HepG2 (cell line): ENCODE data around the gene CD1D. TPM values are rescaled to one million over a fixed set of nuclear protein-coding genes. Genes with fewer than 3 reads are reported as not detected.

Source experiments
- ATAC-seq: fragments of 200-7000 bp; cut with Tn5 transposase; 3 replicates; pipeline ENCODE4 v1.9.1; 2020; ENCODE audit warnings: mild to moderate bottlenecking, moderate library complexity
- BruUV-seq: library from RNA; stranded (reverse); fragments of 400-500 nt; replicated peaks from 2 replicates; lab custom pipeline; 2021; lab: Mats Ljungman, UMichigan
- CTCF ChIA-PET: fragments of 300-600 bp; formaldehyde crosslinking; extraction: SDS; loops from one replicate; lab custom pipeline; 2021; ENCODE audit warnings: low total read pairs, inconsistent platforms, low intra/inter-chr PET ratio; lab: Yijun Ruan, JAX
- POLR2A ChIA-PET: fragments of 350-600 bp; sonication (Branson Sonifier 250); formaldehyde crosslinking; loops from one replicate; lab custom pipeline; 2020; ENCODE audit warnings: antibody characterized with exemption, inconsistent platforms; lab: Yijun Ruan, JAX
- DNase-seq: peaks from one replicate; pipeline ENCODE4 v3.0.0-alpha.2; 2015; ENCODE audit warnings: low spot score
- FAIRE-seq: peaks from 3 replicates; lab custom pipeline; 2011; peaks lifted over from hg19 to GRCh38; lab: Jason Lieb, UNC
- H2AFZ ChIP-seq: one replicate; pipeline ENCODE4 v1.6.1; 2011; ENCODE audit warnings: low read length, inconsistent platforms
- H3K27ac ChIP-seq: fragments of 300-600 bp; 3 replicates; pipeline ENCODE4 v1.8.0; 2011; ENCODE audit warnings: mixed run types, mild to moderate bottlenecking, mixed read lengths, low read length, inconsistent platforms; ENCODE audit not compliant: insufficient read depth; ENCODE audit errors: extremely low read length
- H3K27me3 ChIP-seq, 2 experiments: fragments of 200-600 bp in 1 of 2; 2 replicates in 1 of 2; 3 replicates in 1 of 2; pipeline versions ENCODE4 v1.6.0 to v1.8.0; 2011; ENCODE audit warnings: low read length in 2 of 2, mild to moderate bottlenecking in 2 of 2, moderate library complexity in 2 of 2, inconsistent platforms in 1 of 2; ENCODE audit not compliant: insufficient read depth in 2 of 2, control insufficient read depth in 1 of 2
- H3K36me3 ChIP-seq, 2 experiments: fragments of 200-600 bp in 1 of 2; replicated peaks in 1 of 2; 2 replicates in 1 of 2; 3 replicates in 1 of 2; pipeline versions ENCODE4 v1.5.1 to v1.8.0; 2011; ENCODE audit warnings: low read length in 2 of 2, inconsistent platforms in 1 of 2; ENCODE audit not compliant: insufficient read depth in 2 of 2, control insufficient read depth in 1 of 2
- H3K4me1 ChIP-seq: 2 replicates; pipeline ENCODE4 v1.5.1; 2012; ENCODE audit warnings: low read length, inconsistent platforms; ENCODE audit not compliant: insufficient read depth
- H3K4me2 ChIP-seq: 2 replicates; pipeline ENCODE4 v1.6.0; 2011; ENCODE audit warnings: low read depth, low read length, inconsistent platforms
- H3K4me3 ChIP-seq, 3 experiments: fragments of 200-600 bp in 1 of 3; sonication (generic), shearing (Covaris generic) in 1 of 3; replicated peaks in 1 of 3; 2 replicates each; pipeline ENCODE4 v1.5.1; 2011 to 2016; ENCODE audit warnings: low read length in 3 of 3, inconsistent platforms in 2 of 3, low read depth in 2 of 3, mild to moderate bottlenecking in 2 of 3, control low read depth in 1 of 3, mixed read lengths in 1 of 3; ENCODE audit not compliant: insufficient read depth in 1 of 3
- H3K79me2 ChIP-seq: one replicate; pipeline ENCODE4 v1.6.1; 2011; ENCODE audit warnings: low read length, inconsistent platforms; ENCODE audit not compliant: insufficient read depth
- H3K9ac ChIP-seq: 2 replicates; pipeline ENCODE4 v1.6.0; 2011; ENCODE audit warnings: mild to moderate bottlenecking, low read depth, low read length, inconsistent platforms; ENCODE audit not compliant: insufficient read depth
- H3K9me3 ChIP-seq: 2 replicates; pipeline ENCODE4 v1.5.1; 2012; ENCODE audit warnings: mild to moderate bottlenecking, low read length
- H4K20me1 ChIP-seq: 2 replicates; pipeline ENCODE4 v1.6.0; 2011; ENCODE audit warnings: inconsistent platforms, mild to moderate bottlenecking, low read length, moderate library complexity; ENCODE audit not compliant: insufficient read depth
- CBX2 ChIP-seq, 2 experiments: fragments of 200-600 bp in 1 of 2; sonication (generic); formaldehyde crosslinking in 1 of 2; IDR thresholded peaks; 2 replicates each; pipeline versions ENCODE4 v1.7.0 to v1.8.1; 2018 to 2022; ENCODE audit warnings: low read depth in 2 of 2, low read length in 1 of 2, mild to moderate bottlenecking in 1 of 2, missing genetic modification reagents in 1 of 2
- CHD2 ChIP-seq: IDR thresholded peaks from 2 replicates; pipeline ENCODE4 v1.6.1; 2011; ENCODE audit warnings: low read depth, low read length, improper control_type of control experiment
- MAFF ChIP-seq: IDR thresholded peaks from 2 replicates; pipeline ENCODE4 v1.6.1; 2011; ENCODE audit warnings: low read depth, low read length, improper control_type of control experiment
- MIER3 ChIP-seq: IDR thresholded peaks from 2 replicates; pipeline ENCODE4 v1.6.1; 2016; ENCODE audit warnings: missing compliant biosample characterization, borderline replicate concordance
- RBM39 ChIP-seq: fragments of 200-400 bp; formaldehyde crosslinking; IDR thresholded peaks from one replicate; pipeline ENCODE4 v1.6.1; 2018; ENCODE audit warnings: antibody characterized with exemption, mild to moderate bottlenecking, low read depth, low read length; ENCODE audit not compliant: poor library complexity, severe bottlenecking
- WGBS: methylation state at CpG from one replicate; pipeline ENCODE4 v1.1.6; 2017; ENCODE audit warnings: low lambda C conversion rate; 5-methylcytosine and 5-hydroxymethylcytosine counted together
- in situ Hi-C: cut with HindIII; loops from 2 replicates; pipeline ENCODE4 v1.10.0; 2017; ENCODE audit warnings: low pct_unique_long_range_greater_than_20kb; ENCODE audit not compliant: extremely low pct_ligation_motif_present
- intact Hi-C: fragments of 100-400 bp; cut with micrococcal nuclease; formaldehyde crosslinking; loops from one replicate; pipeline ENCODE4 v1.10.0; 2022; ENCODE audit not compliant: unreplicated experiment
- polyA plus RNA-seq, 8 experiments: library from polyadenylated mRNA; depleted of rRNA in 3 of 8; stranded (reverse) in 7 of 8; unstranded in 1 of 8; fragments of >200 nt; fragmentation: Illumina TruSeq in 4 of 8; extraction: Trizol in 4 of 8; gene quantifications; 2 replicates each; pipeline versions ENCODE4 v1.2.1 to v1.2.3, GENCODE V29; 2011 to 2016; ENCODE audit warnings: low read depth in 4 of 8, missing spikeins in 1 of 8, mixed read lengths in 1 of 8; ENCODE audit not compliant: insufficient read depth in 1 of 8
- total RNA-seq, 5 experiments: library from RNA; depleted of rRNA; stranded (reverse); fragments of >200 nt; fragmentation: Illumina TruSeq; extraction: Trizol; gene quantifications; 2 replicates each; pipeline ENCODE4 v1.2.3, GENCODE V29; 2016; ENCODE audit warnings: low read depth in 1 of 5

CD1D gene
- total and polyA plus RNA-seq, 2 of the 13 experiments (the other 11 are each of a cell fraction or from before 2014, with no cell fraction given): not detected

GRCh38 chr1:158145173-158145719 lies 35.4 kb upstream of the CD1D start:
- Histone ChIP-seq H3K27me3 (no peaks in the 10 kb centered on the region), H3K9ac (no peak overlapping the region), H3K36me3 (no peaks in the 10 kb centered on the region), H2AFZ (no peak overlapping the region), H3K4me1 (no peaks in the 10 kb centered on the region), H3K4me2 (no peak overlapping the region), H3K4me3 (no peak overlapping the region), H3K9me3 (no peaks in the 10 kb centered on the region), H3K79me2 (no peaks in the 10 kb centered on the region), H4K20me1 (no peaks in the 10 kb centered on the region), H3K27ac (no peak overlapping the region)
- ATAC-seq: no peak
- CTCF ChIA-PET: no interaction called here
- no peak for FAIRE-seq
- POLR2A ChIA-PET: no interaction called here
- no TSS peak for BruUV-seq
- TF ChIP-seq CBX2 (IDR thresholded peaks at IDR 0.05; ENCODE audit: low read depth, low read length) (no peak), CBX2 (CRISPR knock-in tag; IDR thresholded peaks at IDR 0.05; ENCODE audit: low read depth) (no peak)
- intact Hi-C loops (no loop called here), in situ Hi-C loops (no loop called here)
- DNase-seq: no peak

- no peaks in the 10 kb centered on the region for H3K4me1 ChIP-seq
- no peaks in the 10 kb centered on the region for H3K36me3 ChIP-seq
- H3K9me3 ChIP-seq: no peaks in the 10 kb centered on the region
- H3K9ac ChIP-seq: no peak overlapping the region
- intact Hi-C loops (no loop called here), in situ Hi-C loops (no loop called here)
- 28% methylated on average over 6 of the region's 6 CpGs for WGBS
- H3K79me2 ChIP-seq: no peaks in the 10 kb centered on the region
- no peaks in the 10 kb centered on the region for H4K20me1 ChIP-seq
- ChIA-PET POLR2A (no interaction called here), CTCF (no interaction called here)
- ATAC-seq: no peak
- H3K4me3 ChIP-seq: no peak overlapping the region
- FAIRE-seq: no peak
- no peak for DNase-seq
- no peaks in the 10 kb centered on the region for H3K27me3 ChIP-seq
- BruUV-seq: no TSS peak
- no peak overlapping the region for H3K4me2 ChIP-seq
- no peak overlapping the region for H3K27ac ChIP-seq
- no peak overlapping the region for H2AFZ ChIP-seq
- TF ChIP-seq CHD2 (no peak), MIER3 (CRISPR knock-in tag) (no peak), RBM39 (no peak), MAFF (no peak)
These were observed 34.5 kb upstream of the CD1D start for GRCh38 chr1:158146165-158146564.
